Effector CD4-positive, alpha-beta T cell (primary cell): Measurements from ENCODE around the gene FHAD1.

Experiments
- DNase-seq: peaks from one replicate; pipeline ENCODE4 v3.0.0-alpha.2; 2020

Gene FHAD1

GRCh38 chr1:15329104-15329820, 82.2 kb downstream of the FHAD1 start:
- DNase-seq: no peak

- DNase-seq: no peak
These were observed 83.0 kb downstream of the FHAD1 start for GRCh38 chr1:15330028-15330427.

- no peak for DNase-seq
These were observed 84.2 kb downstream of the FHAD1 start for GRCh38 chr1:15331180-15331579.

- no peak for DNase-seq
These were observed 84.7 kb downstream of the FHAD1 start for GRCh38 chr1:15331734-15332133.

GRCh38 chr1:15332525-15332924, 85.5 kb downstream of the FHAD1 start:
- DNase-seq: no peak

- no peak for DNase-seq
These were observed 86.1 kb downstream of the FHAD1 start for GRCh38 chr1:15332952-15333715.

- no peak for DNase-seq
These were observed 88.0 kb downstream of the FHAD1 start for GRCh38 chr1:15334995-15335394.

GRCh38 chr1:15336866-15337265, 89.8 kb downstream of the FHAD1 start:
- no peak for DNase-seq

- DNase-seq: no peak
These were observed 90.8 kb downstream of the FHAD1 start for GRCh38 chr1:15337656-15338402.

GRCh38 chr1:15339570-15339969, 92.5 kb downstream of the FHAD1 start:
- no peak for DNase-seq

GRCh38 chr1:15341228-15341627, 94.2 kb downstream of the FHAD1 start:
- no peak for DNase-seq

- DNase-seq: no peak
These were observed 94.8 kb downstream of the FHAD1 start for GRCh38 chr1:15341634-15342407.

- no peak for DNase-seq
These were observed 95.5 kb downstream of the FHAD1 start for GRCh38 chr1:15342408-15342967.

- DNase-seq: no peak
These were observed 96.1 kb downstream of the FHAD1 start for GRCh38 chr1:15343099-15343498.

- DNase-seq: no peak
These were observed 96.7 kb downstream of the FHAD1 start for GRCh38 chr1:15343729-15344128.

- no peak for DNase-seq
These were observed 97.4 kb downstream of the FHAD1 start for GRCh38 chr1:15344380-15344779.

GRCh38 chr1:15344800-15345704, 98.0 kb downstream of the FHAD1 start:
- no peak for DNase-seq

- DNase-seq: peak; percentile 39
These were observed 98.8 kb downstream of the FHAD1 start for GRCh38 chr1:15345705-15346345.

GRCh38 chr1:15346346-15347030, 99.5 kb downstream of the FHAD1 start:
- no peak for DNase-seq

- no peak for DNase-seq
These were observed 100.2 kb downstream of the FHAD1 start for GRCh38 chr1:15347182-15347581.
